GM18505 (cell line): ENCODE data around the gene NEK8.
"Not testable (repeated sequence)": the region's sequence is repeated elsewhere in the genome, so short reads cannot be mapped to it uniquely, and the experiment has no call there.

Experiments
- ATAC-seq: cut with Tn5 transposase; IDR thresholded peaks from one replicate; pipeline ENCODE4 v1.9.1; 2021; ENCODE audit not compliant: unreplicated experiment
- POLR2A ChIP-seq: IDR thresholded peaks from 4 replicates; pipeline ENCODE4 v1.6.1; 2011; ENCODE audit warnings: borderline replicate concordance; ENCODE audit not compliant: insufficient read depth, insufficient read length; ENCODE audit errors: extremely low read depth

Gene NEK8

DNA sequence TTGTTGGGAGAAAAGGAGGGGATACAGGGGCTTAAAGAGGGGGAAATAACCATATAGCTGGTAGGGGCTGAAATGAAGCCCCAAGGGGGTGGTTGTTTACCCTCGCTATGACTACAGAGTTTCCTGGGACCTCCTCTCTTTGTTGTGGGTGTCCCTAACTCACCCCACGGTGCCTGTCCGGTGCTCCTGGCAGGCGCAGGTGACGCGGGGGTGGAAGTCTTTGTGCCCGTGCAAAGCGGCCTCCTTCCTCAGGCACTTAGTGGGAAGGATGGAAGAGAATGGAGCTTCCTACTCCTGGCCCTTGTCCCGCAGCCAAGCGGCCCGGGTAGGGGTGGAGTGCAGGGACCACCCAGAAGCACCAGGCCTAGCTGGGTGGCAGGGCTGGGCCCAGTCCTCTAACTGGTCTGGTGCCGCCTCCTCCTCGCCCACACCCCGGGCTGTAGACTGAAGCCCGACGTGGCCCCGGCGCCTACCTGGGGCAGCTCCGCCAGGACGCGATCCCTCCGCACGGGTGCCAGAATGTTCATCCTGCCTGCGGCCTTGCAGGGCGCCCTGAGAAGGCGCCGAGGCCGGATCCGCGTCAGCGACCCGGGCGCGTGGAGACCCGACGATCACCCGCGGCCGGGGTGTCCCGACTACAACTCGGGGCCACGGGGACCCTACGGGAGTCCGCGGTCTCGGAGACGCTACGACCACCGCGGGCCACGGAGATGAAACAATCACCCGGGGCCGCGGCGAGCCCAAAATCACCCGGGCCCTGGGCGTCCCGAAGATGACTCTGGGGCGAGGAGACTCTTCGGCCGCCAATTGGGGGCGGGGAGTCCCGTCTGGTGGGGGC lies 11.6 kb upstream of the NEK8 start:
- TF ChIP-seq POLR2A = peak; percentile 51
- no peak for ATAC-seq

DNA sequence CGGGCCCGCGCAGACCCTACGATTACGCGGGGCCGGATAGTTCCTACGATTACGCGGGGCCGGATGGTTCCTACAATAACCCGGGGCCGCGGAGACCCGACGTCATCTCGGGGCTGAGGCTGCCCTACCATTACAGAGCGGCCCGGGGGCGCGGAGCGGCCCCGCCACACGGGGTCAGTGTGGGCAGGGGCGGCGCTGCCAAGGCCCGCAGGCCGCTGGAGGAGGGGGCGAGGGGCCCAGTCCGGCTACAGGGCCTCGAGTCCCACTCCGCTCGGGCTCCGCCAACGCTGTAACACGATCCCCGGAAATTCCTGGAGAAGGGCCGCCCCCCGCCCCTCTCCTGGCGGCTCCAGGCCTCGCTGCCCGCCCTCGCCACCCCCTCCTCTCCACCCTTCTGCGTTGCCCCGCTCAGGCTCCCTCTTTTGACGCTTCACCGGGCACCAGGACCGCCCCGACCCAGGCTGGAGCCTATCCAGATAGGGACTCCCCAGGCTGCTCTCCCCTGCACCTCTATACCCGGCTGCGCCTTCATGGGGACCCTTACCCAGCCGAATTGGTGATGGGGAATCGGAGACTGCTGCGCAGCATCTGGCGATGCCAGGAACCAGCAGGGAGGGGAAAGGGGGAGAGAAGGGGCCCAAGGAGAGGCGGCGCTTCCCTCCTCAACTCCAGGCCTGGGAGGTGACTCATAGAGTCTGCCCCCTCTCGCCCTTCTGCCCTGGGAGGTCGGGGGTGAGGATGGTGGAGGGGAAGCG lies 10.8 kb upstream of the NEK8 start, which contains the start of gene RAB34:
Gene RAB34, minus strand, starts transcription at position 291 of the 755 bp plus-strand sequence. CDS start 602 bp downstream, outside the sequence.
- TF ChIP-seq POLR2A = peak; percentile 43

DNA sequence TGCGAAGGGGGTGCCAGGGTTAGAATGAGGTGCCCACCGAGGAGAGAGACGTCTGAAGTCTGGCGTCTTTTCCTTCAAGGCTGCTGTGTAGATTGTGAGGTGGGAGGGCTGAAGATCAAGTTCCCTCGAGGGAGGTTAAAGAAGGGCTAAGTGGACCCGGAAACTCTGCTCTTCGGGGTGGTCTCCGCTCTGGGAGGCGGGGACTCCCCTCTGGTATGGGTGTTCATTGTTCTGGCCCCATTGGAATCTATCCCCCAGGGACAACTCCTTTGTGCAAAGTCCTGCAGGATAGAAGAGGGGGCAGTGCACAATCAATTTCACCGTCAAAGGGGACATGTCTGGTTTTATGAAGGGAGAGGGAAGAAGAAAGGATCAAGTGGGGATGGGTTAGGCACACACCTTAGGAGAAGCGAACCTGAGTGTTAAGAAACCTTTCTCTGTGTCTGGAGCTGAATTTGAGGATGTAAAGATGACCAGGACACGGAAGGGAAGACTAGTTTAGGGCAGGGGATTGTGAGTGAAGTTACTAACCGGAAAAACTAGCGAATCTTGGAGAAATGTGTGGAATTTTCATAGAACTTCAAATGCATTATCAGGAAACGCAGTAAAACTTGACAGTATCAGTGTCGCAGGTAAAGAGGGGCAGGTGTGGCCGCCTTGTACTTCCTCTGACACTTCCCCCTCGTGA lies 10.1 kb upstream of the NEK8 start:
- no peak for TF ChIP-seq POLR2A
- no peak for ATAC-seq

More for the DNA sequence above, 10.8 kb upstream of the NEK8 start, which contains the start of gene RAB34:
- ATAC-seq = no peak

DNA sequence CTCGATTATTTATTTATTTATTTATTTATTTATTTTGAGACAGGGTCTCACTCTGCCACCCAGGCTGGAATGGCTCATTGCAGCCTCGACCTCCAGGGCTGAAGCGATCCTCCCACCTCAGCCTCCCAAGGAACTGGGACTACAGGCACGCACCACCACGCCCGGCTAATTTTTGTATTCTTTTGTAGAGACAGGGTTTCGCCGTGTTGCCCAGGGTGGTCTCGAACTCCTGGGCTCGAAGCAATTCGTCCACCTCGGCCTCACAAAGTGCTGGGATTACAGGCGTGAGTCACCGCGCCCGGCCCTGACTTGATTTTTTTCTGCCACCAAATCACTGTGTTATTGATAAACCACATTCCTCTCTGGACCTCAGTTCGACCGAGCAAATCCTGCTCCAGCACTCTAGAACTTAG lies 9.6 kb upstream of the NEK8 start:
- no peak for TF ChIP-seq POLR2A
- ATAC-seq = peak; percentile 1

DNA sequence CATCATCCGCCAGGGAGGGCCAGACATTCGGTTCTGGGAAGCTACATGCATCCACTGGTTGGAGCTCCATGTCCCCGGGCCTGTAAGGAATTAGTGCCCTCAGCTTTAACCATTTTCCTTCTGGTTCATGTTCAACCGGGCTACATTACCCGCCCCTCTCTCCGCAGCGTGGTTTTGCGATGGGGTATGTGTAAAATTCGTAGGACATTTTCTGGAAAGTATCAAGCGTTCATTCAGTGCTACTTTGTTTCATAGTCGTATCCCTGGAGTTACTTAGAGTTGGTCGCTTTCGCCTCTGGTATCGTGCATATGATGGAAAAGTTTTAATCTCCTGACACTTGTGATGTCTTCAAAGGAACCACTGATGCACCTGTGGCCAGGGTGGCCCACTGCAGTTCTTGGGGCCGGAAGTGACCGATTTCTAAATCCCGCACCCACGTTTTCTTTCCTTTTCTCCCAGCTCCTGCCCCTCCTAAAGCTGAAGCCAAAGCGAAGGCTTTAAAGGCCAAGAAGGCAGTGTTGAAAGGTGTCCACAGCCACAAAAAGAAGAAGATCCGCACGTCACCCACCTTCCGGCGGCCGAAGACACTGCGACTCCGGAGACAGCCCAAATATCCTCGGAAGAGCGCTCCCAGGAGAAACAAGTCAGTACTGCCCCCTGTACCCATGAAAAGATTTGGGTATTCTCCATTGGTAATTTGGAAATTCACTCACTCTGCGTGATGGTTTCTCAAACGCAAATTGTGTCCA lies 8.2 kb upstream of the NEK8 start:
- no peak for ATAC-seq
- peak; percentile 39 for TF ChIP-seq POLR2A

DNA sequence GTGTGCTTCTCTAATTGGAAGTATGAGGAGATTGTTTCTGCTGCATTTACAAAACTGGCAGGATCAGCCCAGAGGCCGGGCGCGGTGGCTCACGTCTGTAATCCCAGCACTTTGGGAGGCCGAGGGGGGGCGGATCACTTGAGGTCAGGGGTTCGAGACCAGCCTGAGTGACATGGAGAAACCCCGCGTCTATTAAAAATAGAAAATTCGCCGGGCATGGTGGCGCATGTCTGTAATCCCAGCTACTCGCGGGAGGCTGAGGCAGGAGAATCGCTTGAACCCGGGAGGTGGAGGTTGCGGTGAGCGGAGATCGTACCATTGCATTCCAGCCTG lies 7.6 kb upstream of the NEK8 start:
- ATAC-seq = not testable (repeated sequence)

DNA sequence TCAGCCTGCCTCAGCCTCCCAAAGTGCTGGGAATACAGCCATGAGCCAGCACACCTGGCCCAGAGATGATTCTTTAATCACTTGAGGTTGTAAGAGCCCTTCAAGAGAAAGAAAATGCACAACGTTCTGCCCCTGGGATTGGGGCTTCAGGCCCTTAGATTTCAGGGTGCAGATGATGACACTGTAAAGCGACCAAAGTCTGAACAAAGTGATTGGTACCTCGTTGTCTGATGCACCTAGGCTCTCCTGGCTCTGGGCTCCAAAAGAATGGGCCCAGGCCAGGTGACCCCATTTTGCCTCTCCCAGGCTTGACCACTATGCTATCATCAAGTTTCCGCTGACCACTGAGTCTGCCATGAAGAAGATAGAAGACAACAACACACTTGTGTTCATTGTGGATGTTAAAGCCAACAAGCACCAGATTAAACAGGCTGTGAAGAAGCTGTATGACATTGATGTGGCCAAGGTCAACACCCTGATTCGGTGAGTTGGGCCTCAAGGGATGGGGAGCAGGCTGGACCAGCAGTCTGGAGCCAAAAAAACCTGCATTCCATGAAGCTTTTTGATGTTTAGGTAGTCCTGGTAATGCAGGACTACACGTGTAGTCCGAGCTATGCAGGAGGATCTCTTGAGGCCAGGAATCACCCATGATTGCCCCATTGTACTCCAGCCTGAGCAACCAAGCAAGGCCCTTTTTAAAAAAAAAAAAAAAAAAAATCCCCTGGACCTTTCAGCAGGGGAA lies 6.0 kb upstream of the NEK8 start:
- ATAC-seq = no peak

DNA sequence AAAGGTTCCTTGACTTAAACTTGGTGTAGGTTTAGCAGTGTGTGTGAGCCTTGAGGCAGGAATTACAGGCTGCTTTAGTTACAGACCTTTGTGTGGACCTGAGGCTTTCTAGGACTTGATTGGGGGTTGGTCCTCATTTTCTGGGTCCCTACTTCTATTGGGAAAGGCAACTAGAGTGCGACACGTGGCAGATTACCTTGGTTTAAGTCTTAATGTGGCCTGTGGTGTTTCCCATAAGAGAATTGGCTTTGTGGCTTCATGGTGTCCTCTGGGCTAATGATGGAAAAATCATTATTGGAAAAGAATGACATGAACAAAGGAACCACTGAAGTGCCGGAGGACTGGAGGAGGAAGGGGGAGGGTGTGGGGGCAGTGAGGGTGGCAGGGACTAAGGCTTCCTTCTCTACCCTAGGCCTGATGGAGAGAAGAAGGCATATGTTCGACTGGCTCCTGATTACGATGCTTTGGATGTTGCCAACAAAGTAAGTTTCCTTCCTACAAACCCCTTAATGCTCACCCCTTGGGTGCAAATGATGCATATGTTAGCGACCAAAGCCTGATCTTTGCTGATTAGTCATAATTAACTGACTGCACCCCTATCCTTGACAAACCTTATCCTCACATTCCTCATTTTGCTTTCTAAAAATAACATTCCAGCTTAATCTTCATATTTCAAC lies 5.3 kb upstream of the NEK8 start:
- TF ChIP-seq POLR2A = no peak
- no peak for ATAC-seq

More for the DNA sequence above, 6.0 kb upstream of the NEK8 start:
- TF ChIP-seq POLR2A = no peak

DNA sequence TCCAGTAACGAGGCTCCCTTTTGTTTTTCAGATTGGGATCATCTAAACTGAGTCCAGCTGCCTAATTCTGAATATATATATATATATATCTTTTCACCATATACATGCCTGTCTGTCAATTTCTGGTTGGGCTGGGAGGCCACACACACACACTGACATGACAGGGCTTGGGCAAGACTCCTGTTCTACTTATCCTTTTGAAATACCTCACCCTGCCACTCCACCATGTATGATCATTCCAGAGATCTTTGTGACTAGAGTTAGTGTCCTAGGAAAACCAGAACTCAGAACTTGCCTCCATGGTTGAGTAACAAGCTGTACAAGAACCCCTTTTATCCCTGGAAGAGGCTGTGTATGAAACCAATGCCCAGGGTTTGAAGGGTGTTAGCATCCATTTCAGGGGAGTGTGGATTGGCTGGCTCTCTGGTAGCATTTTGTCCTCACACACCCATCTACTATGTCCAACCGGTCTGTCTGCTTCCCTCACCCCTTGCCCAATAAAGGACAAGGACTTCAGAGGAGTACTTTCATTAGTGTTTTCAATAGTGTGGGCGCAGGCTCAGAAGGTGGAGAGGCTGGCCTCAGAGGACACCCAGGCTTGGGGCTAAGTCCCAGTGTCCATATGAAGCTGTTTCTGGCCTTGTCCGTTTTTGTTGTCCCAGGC lies 4.6 kb upstream of the NEK8 start:
- ATAC-seq = not testable (repeated sequence)

DNA sequence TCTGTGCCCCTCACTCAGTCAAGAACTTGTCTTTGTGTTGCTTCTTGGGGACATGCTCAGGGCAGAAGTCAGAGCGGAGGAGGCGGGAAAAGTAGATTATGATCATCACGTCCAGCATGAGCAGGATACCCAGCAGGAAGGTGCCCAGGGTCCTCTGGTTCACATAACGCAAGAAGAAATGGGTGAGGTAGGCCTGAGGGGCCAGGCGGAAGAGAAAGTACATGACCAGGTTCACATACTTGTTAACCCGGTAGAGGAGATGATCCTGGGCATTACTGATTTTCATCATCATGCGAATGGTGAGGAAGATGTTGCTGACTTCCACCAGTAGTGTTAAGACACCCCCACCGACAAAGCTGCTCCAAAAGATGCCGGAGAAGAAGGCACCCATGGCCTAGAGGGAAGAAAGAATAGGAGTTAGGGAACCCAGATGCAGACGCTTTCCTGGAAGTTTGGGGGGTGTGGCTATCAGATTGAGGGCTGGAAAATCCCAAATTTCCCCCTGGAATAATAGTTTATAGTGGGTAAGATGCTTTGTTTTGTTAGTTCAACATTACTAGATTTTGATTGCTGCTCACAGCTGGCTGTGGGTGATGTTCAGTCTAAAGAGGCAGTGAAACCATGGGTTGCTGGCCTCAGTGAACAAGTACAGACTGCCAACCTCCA lies 4.0 kb upstream of the NEK8 start:
- no peak for TF ChIP-seq POLR2A
- no peak for ATAC-seq

DNA sequence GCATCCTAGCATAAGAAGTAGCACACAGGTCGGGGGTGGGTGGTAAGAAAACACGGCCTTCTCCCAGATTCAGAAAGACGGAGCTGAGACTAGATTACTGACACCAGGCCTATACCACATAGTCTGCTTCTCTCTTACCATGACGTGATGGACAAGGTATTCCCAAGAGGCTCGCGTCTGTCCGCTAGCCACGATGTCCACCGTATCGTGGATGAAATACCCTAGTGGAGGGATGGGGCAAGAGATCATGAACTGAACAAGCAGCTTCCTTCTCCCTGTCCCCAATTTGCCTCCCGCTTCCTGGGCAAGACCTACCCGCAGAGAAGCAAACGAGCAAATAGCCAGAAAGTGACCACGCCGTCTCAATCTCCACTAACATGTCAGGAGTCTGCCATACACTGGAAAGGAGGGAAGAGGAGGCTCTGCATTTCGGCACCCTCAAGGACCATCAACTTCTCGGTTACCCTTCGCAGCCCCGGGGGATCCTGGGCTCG lies 3.4 kb upstream of the NEK8 start:
- ATAC-seq = no peak
- TF ChIP-seq POLR2A = peak; percentile 80
